GM19238 (cell line): ENCODE measurements around the gene TSEN2.
"Not testable (repeated sequence)": the region's sequence is repeated elsewhere in the genome, so short reads cannot be mapped to it uniquely, and the experiment has no call there.

Source experiments
- DNase-seq: peaks from one replicate; pipeline ENCODE4 v3.0.0; 2011; ENCODE audit warnings: low spot score; ENCODE audit not compliant: insufficient read length

Gene TSEN2

DNA sequence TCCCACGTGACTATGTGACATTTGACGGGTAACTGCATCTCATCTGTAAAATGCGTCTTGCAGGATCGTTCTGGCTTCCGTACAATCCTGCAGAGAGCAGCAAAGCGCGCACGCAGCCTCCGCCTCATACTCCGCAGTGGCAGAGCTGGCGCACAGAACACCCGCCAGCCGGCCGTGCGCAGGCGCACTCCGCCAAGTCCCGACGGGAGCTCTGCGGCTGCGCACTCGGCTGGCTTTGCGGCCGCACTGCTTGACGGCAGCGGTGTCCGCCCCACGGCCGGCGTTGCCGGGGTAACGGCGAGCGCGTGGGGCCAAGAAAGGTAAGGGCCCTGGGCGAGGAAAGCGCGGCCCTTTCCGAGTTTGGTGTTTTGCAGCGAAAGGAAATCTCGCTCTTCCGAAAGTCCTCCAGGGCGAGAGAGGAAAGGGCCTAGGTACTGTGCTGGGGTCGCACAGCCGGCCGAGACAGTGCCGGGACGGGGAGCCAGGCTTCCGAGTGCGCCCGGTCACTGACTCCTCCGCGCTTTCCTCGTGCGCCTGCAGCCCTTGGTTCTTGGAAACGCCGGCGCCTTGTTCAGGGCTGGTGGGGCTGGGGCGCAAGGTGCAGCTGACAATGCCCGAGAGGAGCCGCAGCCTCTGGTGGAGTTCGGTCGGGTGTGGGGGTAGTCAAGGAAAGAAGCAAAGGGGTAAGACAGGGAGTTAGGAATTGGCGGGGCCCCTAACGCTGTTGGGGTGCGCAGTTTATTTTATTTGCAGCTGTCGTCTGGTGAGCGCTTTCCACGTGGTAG lies at the start of gene TSEN2:
Gene TSEN2 (plus strand): TSS at position 283 of the 785 bp plus-strand sequence. CDS start 5,321 bp downstream, outside the sequence.
- DNase-seq: peak; percentile 94

DNA sequence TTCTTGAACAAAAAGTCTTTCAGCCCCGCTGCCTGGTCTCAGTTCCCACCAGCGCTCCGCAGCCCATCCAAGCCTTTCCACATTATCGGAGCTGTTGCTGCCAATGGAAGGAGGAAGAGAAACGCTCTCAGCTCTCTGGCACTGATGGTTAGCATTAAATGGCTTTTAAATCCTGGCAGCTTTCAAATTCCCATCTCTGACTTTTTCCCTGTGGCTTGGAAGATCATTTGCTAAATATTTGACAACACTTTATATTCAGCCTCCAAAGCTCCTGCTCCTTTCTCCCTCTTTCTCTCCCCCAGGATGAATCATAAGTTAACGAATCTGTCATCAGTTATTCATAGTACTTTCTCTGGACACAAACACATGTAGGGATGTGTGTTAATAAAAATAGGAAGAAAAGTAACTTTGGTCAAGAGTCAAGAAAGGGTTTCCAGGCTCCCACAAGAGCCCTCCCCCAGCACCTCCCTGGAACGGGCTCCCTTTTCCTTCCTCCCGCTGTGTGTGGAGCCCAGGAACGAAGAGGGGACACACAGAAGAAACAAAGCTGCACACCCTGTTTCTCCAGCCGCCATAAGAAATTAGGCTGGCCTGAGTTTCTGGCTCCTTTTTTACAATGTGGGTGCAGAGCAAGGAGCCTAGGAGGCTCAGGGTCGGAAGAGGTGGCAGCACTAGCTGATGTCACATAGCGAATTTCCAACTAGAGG lies 47.6 kb upstream of the TSEN2 start:
- DNase-seq: no peak

DNA sequence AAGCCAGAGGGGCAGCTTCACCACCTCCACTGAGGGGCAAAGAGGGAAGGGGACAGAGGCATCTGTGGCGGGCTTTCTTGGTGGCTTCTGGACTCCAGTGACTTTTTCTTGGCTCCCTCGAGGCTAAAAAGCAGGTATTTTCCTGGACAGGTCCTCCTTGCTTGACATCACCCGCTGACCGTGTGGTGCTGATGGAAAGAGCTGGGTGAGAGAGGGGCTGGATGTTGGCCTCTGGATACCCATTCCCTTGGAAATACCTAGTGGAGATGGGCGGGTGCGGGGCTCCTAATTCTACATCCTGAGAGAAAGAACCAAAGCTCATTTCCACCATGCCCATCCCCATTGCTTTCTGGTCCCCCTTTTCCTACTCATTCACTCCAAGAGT lies 47.1 kb upstream of the TSEN2 start:
- DNase-seq: no peak

DNA sequence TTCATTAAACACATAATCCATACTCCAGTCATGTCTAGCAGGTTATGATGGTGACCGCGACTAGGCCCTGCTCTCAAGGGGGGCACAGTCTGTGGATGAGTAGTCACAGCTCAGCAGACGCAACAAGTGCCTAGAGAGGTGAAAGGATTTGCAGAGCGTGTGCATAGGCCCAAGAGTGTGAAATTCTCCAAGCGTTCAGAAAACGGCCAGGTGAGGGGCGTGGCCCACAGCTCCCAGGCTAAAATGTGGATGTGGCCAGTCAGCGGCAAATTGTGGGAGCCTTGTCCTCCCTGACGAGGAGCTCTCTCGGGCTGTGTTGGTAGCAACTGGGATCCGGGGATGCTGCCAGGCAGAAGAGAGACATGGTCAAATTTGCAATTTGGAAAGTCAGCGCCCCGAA lies 46.4 kb upstream of the TSEN2 start:
- DNase-seq: no peak

DNA sequence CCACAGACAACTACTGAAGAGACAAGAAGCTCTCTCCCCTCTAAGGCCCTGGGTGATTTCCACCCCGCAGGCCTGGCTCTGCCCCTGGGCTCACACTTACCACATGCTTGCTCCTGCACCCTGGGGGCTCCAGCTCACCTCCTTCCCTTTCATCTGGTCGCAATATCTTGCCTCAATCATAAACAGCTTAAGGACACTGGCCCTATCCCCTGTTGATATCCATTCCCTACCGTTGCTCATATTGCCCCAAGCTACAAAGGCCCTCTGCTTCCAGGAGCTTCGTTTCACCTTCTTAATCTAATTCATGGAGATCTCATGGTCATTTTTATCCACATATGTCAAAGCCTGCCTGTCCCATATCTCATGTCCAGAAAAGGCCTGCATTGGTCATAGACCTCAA lies 46.0 kb upstream of the TSEN2 start:
- no peak for DNase-seq

DNA sequence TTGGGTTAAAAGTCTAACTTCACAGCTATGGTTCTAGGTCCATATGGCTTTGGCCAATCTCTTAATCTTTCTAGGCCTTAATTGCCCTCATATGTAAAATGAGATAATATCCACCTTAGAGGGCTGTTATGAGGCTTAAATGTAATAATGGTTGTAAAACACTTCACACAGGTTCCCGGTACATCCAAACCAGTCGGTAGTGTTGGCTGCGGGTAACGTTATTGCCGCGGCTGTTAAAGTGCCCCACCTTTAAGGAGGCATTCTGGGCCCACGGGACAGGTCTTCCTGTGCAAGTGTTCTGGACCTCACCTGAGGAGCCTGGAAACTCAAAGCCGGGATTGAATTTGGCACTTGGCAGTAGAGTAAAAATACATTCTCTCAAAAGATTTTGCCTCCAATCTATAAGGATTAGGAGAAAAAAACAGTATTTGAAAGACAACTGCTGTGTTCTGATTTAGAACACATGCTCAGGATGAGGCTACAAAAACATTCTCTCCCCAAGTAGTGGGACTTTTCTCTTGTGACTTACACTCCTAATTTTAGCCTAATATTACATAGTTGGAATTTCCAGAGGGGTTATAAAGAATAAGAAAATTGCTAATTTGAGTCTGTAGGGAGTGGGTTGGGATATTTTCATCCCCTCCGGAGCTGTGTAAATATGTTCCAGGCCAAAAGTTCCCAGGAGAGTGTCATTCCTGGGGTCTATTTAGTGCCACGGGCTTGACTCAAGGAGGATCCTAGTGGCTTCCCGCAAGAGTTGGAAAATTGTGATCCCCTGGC lies 44.9 kb upstream of the TSEN2 start:
- no peak for DNase-seq

DNA sequence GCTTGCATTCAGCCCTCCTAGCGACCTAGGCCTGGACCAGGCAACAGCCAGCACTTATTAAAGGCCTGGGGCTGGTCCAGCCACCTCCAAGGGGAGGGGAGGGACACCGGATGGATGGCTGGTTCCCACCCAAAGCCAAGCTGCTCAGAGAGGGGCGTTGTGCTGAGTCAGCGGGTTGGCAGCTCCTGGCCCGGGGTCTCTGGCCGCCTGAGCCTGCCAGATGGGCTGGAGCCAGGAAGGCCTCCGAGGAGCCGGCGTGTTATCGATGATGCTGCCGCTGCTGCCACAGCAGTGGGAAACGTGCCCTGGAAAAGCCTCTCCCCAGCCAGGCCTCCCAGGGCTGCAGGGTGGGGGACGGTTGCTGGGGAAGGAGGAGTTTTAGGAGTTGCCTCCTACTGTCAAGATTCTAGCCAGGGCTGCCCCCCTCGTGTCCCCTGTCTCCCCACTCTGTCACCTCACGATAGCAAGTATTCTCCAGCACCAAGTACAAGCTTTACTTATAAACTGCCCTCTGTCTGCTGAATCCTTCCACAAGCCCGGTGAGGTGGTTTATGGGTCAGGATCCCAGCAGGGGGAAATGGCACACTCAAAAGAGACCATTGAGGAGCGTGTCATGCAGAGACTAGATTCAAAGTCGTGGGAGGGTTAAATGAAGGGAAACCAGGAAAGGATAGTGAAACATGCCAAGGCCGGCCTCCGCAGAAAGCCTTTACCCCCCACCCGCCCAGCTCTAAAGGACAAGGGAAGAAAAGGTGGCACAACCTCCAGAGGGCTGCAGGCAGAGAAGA lies 43.2 kb upstream of the TSEN2 start:
- no peak for DNase-seq

DNA sequence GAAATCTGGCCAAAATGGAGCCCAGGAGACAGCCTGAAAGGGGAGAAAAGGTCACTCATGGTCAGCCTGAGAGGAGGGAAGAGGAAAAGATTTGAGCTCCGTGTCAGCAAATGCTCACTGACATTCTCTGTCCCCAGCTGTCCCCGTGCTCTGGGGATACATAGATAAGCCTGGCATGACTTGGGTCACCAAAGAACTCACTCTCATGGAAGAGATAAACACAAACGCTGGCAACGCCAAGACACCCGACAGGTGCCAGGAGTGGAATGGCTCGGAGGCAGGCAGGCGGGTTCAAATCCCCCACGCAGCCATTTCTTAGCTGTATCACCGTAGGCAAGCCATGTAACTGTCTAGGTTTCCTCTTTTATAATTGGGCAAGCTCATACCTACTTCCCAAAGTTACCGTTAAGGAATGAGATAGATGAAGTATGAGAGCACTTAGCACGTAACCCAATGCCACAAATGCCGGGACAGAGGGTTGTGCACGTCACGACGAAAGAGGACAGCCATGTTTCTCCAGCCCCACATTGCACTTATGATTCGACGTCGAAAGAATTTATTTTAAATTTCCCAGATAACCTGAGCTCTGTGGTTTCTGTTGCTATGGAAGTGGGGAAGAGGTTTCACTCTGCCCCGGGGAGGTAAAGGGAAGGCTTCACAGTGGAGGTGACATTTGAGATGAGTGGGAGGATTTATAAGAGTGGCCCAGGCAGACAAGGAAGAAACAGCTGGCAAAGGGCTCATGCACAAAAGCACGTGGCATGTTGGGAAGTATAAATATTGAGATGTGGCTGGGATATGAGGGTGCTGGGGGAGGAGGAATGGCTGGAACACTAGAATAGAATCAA lies 41.4 kb upstream of the TSEN2 start:
- no peak for DNase-seq

DNA sequence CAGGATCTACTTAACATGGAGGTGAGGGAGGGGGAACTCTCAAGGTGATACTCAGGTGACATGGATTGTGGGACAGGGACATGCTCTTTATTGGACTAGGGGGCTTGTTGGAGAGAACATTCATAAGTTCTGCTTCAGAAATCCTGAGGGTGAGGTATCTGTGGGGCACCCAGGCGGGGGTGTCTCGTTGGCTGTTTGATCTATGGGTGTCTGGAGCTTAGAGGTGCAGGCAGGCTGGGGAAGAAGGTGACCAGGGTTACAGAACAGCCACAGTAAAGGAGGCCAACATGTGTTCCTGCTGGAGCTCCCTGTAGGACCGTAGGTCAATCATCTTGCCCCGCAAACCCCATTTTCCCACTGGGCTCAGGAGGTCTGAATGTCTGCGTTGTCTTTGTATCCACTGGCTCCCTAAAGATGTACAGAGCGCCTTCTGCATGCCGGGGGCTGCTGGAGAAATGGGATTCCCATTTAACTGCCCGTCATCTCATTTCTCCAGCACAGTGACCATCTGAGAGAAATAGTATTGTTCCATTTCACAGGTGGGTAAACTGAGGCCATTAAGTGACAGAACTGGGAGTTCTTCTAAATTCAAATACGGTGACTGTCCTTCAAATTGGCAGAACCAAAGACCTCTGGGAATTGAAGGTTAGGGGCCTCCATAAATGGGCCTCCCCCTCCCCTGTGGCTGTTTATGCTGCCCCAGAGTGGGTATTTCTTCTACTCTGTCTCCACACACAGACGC lies 40.3 kb upstream of the TSEN2 start:
- DNase-seq: no peak

DNA sequence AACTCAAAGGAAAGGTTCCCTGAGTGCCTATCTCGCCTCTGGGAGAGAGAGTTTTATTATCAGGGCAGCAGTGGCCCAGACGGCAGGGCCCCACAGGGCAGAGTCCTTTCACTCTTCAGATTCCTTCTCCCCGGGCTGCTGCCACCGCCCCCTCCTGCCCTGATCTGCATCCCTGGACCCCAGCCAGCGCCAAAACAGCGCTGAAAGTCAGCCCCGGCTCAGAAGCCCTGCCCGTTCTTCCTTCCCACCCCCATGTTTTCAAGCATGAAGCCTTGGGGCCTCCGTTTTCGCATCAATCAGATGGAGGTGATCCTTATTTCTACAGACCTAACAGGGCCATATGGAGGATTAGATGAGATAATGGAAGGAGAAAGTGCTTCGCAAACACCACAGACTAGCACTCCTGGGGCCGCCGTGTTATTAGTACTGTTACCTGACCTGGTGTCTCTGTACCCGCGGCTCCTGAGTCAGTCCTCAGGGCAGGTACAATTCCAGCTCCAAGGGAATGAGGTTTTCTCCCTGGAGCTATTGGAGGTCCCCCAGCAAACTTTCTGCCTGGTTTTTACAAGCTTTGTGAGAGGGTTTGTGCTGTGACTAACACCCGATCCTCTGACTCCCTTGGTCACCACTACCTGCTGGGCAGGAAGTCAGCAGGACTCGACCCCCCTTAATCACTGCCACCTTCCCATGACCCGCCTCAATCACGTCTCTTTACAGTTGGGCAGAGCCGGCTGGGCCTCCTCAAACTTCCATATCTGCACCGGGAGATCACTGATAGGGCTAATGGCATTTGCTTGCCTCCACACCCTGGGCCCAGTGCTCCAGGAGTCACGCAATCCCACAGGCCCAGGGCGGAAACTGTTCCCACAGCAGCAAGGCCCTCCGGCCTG lies 39.5 kb upstream of the TSEN2 start:
- DNase-seq: no peak

DNA sequence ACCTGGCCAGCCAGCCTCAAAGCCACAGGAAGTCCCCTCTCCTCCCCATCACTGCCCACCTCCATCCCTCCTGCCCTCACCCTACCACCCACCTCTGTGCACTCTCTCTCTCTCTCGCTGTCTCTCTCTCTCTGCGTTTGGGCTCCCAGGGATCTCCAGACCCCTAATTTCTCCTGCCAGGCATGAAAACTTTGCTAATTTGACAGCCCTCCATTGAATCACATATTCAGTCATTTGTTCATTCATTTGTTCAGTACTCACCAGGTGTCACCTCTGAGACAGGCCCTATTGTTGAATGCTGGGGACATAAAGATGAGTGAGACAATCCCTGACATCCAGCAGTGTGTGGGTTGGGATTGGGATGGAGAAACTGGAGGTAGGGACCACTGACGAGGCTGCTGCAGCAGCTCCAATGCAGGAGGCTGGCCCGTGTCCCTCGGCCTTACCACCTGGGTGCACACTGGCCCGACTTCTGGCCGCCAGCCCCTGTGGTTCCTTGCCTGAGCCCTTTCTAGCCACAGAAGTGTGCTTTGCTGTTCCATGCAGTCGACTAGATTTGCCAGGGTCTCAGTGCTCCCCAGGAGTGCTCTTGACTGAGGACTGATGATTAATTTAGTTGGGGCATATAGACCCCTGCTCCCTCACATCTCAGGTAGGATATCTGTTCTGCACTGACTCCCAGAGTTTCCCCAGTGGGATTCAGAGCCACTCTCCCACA lies 38.6 kb upstream of the TSEN2 start:
- DNase-seq: no peak

DNA sequence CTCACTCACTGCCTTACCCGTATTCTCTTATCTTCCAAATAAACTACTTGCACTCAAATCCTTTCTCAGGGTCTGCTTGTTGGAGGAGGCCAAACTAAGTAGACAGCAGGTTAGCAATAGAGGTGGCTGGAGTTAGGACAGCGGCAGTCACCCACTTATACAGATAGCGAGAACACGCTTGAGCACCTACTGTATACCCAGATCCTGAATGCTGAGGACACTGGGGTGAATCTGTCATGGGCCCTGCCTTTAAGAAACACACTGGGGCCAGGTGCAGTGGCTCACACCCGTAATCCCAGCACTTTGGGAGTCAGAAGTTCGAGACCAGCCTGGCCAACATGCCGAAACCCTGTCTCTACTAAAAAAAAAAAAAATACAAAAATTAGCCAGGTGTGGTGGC lies 38.0 kb upstream of the TSEN2 start:
- DNase-seq: no peak

DNA sequence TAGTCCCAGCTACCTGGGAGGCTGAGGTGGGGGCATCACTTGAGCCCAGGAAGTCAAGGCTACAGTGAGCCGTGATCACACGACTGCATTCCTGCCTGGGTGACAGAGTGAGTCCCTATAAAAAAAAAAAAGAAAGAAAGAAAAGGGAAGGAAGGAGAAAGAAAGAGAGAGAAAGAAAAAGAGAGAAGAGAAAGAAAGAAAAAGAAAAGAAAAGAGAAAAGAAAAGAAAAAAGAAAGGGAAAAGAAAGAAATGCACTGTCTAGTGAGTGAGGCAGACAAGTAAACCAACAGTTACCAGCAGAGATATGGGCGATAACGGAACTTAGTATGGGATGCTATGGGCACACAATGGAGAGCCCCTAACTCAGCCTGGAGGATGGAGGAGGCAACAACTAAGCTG lies 37.2 kb upstream of the TSEN2 start:
- DNase-seq: no peak

DNA sequence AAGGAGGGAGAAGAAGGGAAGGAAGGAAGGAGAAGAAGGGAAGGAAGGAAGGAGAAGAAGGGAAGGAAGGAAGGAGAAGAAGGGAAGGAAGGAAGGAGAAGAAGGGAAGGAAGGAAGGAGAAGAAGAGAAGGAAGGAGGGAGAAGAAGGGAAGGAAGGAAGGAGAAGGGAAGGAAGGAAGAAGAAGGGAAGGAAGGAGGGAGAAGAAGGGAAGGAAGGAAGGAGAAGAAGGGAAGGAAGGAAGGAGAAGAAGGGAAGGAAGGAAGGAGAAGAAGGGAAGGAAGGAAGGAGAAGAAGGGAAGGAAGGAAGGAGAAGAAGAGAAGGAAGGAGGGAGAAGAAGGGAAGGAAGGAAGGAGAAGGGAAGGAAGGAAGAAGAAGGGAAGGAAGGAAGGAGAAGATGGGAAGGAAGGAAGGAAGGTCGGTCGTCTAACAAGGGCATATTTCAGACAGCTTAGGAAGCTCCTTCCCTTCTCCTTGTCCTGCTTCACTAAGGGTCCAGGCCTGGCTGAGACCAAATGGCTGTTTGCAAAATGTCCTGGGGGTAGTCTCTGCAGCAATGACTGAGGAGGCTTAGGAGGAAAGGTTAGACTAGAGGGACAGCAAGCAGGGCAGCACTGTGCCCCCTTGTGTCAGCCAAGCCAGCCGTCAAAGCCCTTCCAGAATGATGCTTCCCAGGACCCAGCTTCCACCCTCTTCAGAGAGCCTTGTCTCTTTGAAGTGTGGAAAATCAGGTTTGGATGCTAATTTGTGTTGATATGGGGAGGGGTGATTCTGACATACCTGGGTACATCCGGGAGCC lies 35.7 kb upstream of the TSEN2 start:
- not testable (repeated sequence) for DNase-seq

DNA sequence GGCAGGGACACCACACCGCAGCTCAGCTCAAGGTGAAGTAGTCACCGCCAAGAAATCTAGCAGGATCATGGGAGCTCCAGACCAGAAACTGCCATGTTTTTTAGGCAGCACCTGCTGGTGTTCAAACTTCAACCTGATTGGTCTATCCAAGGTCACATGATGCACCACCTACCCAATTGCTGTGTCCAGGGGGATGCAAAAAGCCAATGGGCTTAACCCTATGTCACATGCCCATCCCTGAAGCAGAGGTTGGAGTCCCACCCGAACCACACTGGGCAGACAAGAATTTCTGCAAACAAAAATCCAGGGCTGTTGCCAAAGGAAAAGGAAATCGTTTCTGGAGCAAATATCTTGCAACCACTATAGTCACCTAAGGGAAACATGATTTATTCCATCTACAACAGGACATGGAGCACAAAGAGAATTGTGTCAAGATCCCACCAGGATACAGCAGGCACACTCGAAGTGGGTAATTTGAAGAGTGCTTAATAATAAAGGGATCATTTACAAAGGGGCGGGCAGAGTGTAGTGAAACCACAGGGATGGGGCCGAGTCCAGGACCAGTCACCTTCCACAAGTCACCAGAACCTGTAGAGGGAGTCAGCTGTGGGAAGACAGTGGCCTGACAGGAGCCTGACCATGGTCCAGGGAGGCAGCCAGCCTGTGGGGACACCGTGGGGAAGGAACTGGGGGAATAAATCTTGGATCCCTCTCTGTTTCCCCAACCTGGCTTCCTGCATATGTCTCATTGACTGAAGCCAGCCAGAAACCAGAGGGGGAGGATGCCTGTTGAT lies 34.2 kb upstream of the TSEN2 start:
- DNase-seq: no peak

DNA sequence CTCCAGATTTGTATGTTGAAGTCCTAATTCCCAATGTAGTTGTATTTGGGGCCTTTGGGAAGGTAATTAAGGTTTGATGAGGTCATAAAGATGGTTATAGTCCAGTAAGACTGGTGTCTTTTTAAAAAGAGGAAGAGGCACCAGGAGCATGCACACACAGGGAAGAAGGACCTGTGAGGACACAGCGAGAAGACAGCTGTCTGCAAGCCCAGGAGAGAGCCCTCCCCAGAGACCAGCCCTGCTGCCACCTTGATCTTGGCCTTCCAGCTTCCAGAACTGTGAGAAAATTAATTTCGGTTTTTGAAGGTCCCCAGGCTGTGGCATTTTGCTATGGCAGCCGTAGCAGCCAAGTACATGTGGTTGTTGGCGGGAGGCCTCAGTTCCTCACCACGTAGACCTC lies 32.8 kb upstream of the TSEN2 start:
- no peak for DNase-seq

DNA sequence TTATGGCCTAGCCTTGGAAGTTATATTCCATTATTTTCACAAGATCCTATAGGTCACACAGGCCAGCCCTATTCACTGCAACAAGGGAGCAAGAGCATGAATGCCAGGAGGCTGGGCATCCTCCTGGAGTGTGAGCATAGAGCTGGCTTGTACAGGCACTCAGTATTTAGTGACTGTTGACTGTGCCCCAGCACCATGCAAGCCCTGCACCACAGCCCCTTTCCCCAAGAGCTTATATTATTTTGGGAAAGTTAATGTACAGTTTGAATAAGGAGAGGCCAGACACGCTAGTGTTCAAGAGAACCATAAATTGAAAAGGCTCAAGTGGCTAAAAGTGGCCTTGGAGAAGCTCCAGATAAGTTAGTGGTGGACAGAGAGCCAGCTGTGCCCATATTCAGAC lies 32.3 kb upstream of the TSEN2 start:
- DNase-seq: no peak
